Stimulated activated CD8-positive, alpha-beta memory T cell treated with anti-CD3 and anti-CD28 coated beads, Interleukin-7, amount 100 ng/mL, for 1 hour (primary cell): ENCODE measurements around the gene GPATCH2L.

Source experiments
- DNase-seq, 2 donors: peaks; one replicate each; pipeline ENCODE4 v3.0.0-alpha.2; 2020; ENCODE audit warnings: low read depth in 2 of 2

Gene GPATCH2L

DNA sequence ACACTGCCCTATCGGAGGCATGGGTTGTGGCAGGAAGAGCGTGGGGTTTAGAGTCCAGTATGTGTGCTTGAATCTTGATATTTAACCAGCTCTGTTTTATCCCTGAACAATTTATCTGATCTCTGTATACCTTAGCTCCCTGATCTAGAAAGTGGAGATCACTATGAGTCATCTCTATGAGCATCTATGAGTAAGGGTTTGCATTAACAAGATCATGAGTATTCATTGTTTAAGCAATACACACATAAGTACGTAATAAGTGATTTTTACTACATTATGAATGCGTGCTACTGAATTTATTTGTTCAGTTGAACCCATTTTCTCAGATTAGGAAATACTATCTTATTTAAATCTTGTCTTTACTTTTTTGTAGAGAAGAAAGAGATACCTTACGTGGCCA, 49.4 kb downstream of the GPATCH2L start:
- no peak for DNase-seq

DNA sequence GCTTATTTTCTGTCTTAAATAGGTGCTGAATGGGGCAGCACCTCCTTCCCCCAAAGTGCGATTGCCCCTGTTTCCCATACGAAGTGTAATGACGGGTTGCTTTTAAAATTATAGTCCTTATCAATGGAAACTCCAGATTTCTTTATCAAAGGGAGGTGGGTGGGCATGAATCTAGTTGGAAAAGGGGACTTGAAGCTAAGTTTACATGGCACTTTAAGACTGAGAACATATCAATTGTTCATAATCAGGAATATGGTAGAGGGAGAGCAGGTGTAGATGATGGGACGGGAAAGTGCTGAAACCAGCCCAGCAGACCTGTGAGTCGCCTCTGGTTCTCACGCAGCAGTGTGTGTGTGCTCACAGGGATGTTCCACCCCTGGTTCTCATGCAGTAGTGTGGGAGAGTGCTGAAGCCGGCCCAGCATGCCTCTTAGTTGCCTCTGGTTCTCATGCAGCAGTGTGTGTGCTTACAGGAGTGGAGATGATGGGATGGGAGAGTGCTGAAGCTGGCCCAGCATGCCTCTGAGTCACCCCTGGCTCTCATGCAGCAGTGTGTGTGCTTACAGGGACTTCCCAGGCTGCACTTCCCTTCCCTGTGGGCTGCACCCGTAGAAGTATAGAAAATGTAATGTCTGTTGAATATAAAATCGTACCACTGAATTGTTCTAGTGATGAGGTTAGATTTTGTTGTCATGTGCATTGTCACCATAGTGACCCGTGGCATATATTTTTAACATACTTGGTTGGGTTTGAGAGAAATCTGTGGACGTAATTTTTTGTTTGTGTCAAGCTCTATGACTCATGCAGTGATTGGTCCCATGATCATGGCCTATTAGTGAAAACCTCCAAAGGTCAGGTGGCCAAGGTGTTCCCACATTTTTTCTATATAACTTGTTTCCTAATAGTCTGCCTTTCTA, 51.6 kb downstream of the GPATCH2L start:
- DNase-seq: no peak

- DNase-seq: no peak
Measured at GRCh38 chr14:76204461-76205230, 52.9 kb downstream of the GPATCH2L start.

DNA sequence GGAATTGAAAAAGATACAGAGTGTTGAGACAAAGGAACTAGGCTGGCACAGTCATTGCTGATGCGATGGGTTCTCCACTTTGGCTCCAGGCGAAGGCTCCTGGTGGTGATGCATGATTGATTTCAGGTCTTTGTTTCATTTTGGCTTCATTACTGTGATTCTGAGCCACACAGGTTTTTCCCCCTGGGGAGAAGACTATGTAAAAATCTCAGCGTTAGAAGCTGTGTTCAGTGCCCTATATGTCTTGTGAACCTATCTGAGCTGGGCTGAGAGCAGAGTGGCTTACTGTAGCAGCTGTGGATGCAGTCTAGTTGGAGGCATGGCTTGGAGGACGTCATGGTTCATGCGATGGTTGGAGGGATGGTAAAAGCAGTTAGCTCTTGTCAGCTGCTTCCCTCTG, 54.0 kb downstream of the GPATCH2L start:
- no peak for DNase-seq

DNA sequence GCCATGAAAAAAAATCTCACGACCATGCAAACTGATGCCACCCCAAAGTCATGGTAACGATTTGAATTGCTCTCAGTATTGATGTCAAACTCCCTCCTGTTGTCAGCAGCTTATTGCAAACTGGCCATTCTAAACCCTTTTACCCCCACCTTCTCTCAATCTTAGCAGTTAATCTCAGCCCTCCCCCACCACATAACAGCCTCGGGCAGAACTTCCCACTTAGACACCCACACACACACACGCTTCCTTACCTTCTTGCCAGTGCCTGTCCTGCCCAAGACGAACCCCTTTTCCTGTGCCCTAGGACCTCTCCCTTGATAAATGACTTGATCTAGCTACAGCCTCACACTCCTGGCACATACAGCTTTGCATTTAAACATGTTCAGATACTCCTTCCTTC, 56.6 kb downstream of the GPATCH2L start:
- DNase-seq: no peak

GRCh38 chr14:76212242-76212641, 60.5 kb downstream of the GPATCH2L start:
- DNase-seq: no peak

DNA sequence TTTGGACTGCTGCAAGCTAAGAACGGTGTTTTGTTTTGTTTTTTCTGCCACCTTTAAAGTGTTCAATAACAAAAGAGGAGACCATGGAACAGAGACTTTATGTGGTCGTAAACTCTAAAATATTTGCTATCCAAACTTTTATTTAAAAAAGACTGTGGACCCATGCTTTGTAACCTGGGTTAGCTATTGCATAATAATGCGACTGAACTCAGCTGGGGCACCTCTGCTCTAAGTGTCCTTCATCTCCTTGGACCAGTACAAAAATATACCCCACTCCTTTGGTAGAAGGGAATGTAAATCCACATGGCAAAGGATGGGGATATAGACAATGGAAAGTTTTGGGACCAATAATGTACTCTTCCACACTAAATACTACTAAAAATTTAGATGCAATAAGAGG, 65.5 kb downstream of the GPATCH2L start:
- DNase-seq: no peak

GRCh38 chr14:76218662-76219061, 66.9 kb downstream of the GPATCH2L start:
- no peak for DNase-seq

DNA sequence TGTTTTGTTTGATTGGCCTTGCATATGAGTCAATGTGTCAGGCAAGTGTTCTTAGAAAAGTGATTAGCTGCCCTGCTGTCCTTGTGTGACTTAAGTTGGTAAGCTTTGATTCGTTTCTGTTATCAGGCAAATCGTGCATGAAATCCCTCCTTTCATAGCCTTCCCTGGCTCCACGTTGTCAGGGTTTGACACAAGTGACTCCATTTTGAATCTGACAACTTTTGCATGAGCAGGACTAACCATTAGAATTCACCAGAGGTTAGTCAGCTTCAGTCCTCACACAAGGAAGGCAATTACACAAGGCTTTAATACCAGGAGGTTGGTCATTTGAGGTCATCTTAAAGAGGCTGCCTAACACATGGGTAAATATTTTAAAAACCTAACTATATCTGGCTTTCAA, 68.2 kb downstream of the GPATCH2L start:
- DNase-seq: no peak

DNA sequence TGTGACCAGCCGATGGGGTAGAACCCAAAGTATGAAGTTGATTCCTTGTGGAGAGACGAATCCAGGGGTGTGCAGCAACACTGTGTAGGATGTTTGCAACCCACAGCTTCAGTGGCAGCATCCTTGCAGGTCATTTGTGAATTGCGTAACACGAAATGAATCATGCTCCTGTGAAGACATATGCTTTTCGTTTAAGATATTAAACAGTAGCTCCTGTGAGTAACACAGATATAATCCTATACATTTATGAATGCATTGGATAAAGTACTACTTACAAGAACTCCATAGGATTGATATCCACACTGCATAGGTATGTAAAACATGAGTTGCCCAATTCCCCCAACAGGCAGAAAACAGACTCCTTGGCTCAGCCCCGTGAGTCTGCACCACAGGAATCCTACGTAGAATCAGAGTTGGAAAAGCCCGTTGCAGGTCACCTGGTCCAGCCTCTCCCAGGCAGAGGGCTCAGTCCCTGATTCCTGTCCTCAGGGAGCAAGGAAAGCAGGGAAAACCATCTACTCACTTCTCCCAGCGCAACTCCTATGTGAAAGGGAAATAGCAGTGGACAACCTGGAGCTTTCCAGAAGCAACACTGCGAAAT, 75.8 kb downstream of the GPATCH2L start:
- no peak for DNase-seq

DNA sequence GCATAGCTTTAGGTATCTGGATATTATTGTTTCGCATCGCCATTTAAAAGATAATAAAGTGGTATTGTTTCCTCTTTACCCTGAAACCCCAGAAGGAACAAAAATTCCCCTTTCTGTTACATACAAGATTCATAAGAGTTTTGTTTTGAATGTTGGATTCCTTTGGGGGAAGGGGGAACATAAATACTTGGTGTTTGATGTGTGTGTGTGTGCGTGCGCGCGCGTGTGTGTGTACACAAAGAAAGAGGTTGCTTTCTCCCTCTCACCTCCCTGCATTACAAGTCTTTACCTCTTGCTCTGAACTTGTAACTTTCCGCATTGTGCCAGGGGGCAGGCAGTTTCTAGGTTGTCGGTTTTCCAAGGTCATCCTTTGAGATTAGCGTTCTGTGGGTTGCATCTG, 76.4 kb downstream of the GPATCH2L start:
- DNase-seq: no peak

DNA sequence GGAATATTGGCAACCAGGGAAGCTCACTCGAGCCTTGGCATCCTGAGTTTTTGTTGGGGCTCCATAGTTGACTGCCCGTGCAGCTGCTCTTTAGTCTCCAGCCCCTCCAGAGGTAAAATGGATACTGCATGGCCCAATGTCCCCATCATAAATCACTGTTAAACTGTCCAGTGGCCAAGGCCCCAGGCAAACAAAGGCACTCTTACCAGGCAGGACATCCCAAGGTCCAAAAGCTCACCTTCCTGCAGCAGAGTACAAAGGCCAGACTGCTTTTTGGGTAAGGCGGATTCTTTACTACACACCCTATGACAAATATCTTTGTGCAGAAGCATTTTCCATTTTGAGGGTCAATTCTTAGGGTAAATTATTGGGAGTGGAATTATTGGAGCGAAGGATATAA, 81.1 kb downstream of the GPATCH2L start:
- DNase-seq: no peak

- DNase-seq: no peak
Measured at GRCh38 chr14:76235628-76236027, 83.9 kb downstream of the GPATCH2L start.

- DNase-seq: no peak
Measured at GRCh38 chr14:76236172-76237130, 84.7 kb downstream of the GPATCH2L start.

- no peak for DNase-seq
Measured at GRCh38 chr14:76237349-76237990, 85.7 kb downstream of the GPATCH2L start.

- DNase-seq: no peak
Measured at GRCh38 chr14:76245097-76245496, 93.4 kb downstream of the GPATCH2L start.

DNA sequence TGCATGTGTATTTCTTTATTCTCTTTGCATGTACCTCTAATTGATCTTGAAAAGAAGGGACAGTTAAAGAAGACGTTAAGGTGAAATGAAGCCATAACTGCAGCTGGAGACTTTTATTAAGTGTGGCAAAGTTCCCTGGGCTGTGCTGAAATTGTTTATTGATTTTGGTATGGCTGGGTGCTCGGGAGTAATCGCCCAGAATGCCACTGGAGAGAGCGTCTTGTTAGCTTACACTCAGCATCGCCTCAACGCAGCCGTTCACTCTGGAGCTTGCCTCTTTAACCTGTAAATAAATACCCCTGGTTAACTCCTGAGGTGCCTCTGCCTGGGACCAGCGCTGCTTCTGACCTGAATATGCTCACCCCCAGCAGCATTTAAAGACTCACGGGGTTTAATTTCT, 98.6 kb downstream of the GPATCH2L start:
- DNase-seq: no peak

DNA sequence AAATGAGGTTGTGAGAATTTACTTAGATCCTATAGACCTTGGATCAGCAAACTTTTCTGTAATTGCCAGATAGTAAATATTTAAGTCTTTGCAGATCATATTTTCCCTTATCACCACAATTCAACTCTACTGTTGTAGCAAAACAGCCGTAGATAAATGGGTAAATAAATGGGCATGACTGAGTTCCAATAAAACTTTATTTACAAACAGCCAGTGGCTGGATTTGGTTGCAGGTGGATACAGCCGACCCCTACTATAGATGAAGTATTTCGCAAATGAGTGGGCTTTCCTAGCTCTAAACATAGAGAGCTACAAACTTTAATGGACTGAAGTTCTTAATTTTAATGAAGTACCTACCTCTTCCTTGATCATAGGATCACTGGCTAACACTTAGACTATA, 100.7 kb downstream of the GPATCH2L start:
- no peak for DNase-seq

DNA sequence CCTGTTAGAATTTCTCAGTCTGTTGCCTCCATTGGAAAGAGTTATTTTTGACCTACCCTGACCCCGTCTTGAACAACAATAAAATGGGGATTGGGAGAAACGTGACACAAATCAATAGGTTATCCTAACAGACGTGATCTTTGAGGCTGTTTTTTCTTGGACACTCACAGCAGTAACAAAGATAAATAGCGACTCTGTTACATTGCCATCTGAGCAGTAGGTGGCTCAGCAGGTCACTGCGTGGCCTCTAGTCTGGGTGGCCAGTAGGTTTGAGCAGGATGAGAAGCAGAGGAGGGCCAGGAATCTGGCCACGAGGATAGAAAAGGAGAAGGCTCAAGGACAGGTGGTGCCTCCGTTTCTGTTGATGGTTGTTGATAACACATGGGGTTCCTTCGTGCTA, 101.4 kb downstream of the GPATCH2L start:
- no peak for DNase-seq

DNA sequence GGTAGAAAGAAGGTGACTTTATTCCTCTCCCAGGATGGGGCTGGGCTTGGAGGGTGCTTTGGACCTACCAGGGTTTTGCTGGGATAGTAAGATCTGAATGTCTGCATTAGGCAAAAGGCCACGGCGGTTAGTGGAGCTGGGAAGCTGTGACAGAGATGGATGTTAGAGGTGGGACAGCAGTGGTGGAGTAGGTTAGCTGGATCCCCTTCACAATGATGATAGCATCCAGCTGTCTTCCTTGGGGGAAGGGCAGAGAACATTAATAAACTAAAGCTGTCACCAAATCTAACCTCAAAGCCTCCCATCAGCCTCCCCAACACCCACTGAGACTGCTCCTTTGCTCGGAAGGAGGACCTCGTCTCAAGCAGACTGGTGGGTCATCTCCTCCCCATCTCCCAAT, 104.8 kb downstream of the GPATCH2L start:
- no peak for DNase-seq
